Measurements from ENCODE around the gene CROT.

Gene CROT

GRCh38 chr7:87345962-87346371, 503 bp downstream of the CROT start:
- peak overlapping the region; percentile 95 for H3K4me2 ChIP-seq (ENCODE audit: low read length)
- peak overlapping the region; percentile 6 for H3K27ac ChIP-seq (ENCODE audit: low read depth, low read length, poor library complexity, severe bottlenecking)
- TF ChIP-seq CTCF (IDR thresholded peaks at IDR 0.05; ENCODE audit: low read length) (no peak), EZH2 (IDR thresholded peaks at IDR 0.05; ENCODE audit: borderline replicate concordance, low read length) (no peak)

GRCh38 chr7:87347207-87347606, 1.7 kb downstream of the CROT start:
- Histone ChIP-seq H3K27me3 (ENCODE audit: insufficient read depth, low read length) (no peaks in the 10 kb centered on the region), H3K4me2 (ENCODE audit: low read length) (no peak overlapping the region; the same call in 1 of the 2 replicates)

More at GRCh38 chr7:87345962-87346371, 503 bp downstream of the CROT start:
- Histone ChIP-seq H3K9me2 (ENCODE audit: low read depth, low read length) (no peaks in the 10 kb centered on the region), H3F3A (ENCODE audit: insufficient read depth, low read length) (no peaks in the 10 kb centered on the region), H3K4me3 (ENCODE audit: low read depth, low read length, poor library complexity, severe bottlenecking) (peak overlapping the region; percentile 68), H3K9ac (ENCODE audit: low read length) (peak overlapping the region; percentile 78), H4K20me1 (ENCODE audit: insufficient read depth, low read length) (no peaks in the 10 kb centered on the region), H3K79me2 (ENCODE audit: insufficient read depth, low read length) (peaks cover 14% of the 10 kb centered on the region), H3K9me3 (ENCODE audit: low read length) (no peaks in the 10 kb centered on the region), H3K4me1 (ENCODE audit: insufficient read depth, low read length, severe bottlenecking) (peaks cover 48% of the 10 kb centered on the region), H3K27me3 (ENCODE audit: insufficient read depth, low read length) (no peaks in the 10 kb centered on the region), H3K36me3 (ENCODE audit: insufficient read depth, low read length) (peaks cover 43% of the 10 kb centered on the region), H2AFZ (ENCODE audit: low read length) (peak overlapping the region; percentile 17)

DNA sequence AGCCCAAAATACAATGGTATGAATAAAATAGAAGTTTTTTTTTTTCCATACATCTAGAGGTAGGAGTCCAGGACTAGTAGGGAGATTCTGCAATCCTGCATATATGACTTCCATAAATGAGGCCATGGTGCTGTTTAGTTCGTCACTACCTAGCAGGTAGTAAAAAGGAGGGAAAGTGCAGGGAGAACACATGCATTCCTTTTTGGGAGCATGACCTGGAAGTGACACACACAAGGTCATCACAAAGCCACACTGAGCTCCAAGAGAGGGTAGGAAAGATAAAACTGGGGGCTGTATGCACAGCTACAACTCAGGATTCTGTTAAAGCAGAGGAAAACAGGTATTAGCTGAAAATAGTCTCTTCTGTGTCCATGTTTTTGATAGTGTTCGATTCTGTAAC, 2.2 kb downstream of the CROT start:
- peaks cover 51% of the 10 kb centered on the region for H3K36me3 ChIP-seq (ENCODE audit: insufficient read depth, low read length)
- H3K27ac ChIP-seq (ENCODE audit: low read depth, low read length, poor library complexity, severe bottlenecking), result no peak overlapping the region
- H4K20me1 ChIP-seq (ENCODE audit: insufficient read depth, low read length), result no peaks in the 10 kb centered on the region
- no peaks in the 10 kb centered on the region for H3K9me2 ChIP-seq (ENCODE audit: low read depth, low read length)
- H3K4me3 ChIP-seq (ENCODE audit: low read depth, low read length, poor library complexity, severe bottlenecking), result no peak overlapping the region
- peaks cover 36% of the 10 kb centered on the region for H3K4me1 ChIP-seq (ENCODE audit: insufficient read depth, low read length, severe bottlenecking)
- H3K9me3 ChIP-seq (ENCODE audit: low read length), result no peaks in the 10 kb centered on the region; the same call in 1 of the 2 replicates
- no peak overlapping the region for H2AFZ ChIP-seq (ENCODE audit: low read length)
- no peak for TF ChIP-seq EZH2 (IDR thresholded peaks at IDR 0.05; ENCODE audit: borderline replicate concordance, low read length)
- no peak for TF ChIP-seq CTCF (IDR thresholded peaks at IDR 0.05; ENCODE audit: low read length)
- H3F3A ChIP-seq (ENCODE audit: insufficient read depth, low read length), result no peaks in the 10 kb centered on the region
- H3K79me2 ChIP-seq (ENCODE audit: insufficient read depth, low read length), result peaks cover 14% of the 10 kb centered on the region
- no peak overlapping the region for H3K4me2 ChIP-seq (ENCODE audit: low read length)
- no peak overlapping the region for H3K9ac ChIP-seq (ENCODE audit: low read length)
- H3K27me3 ChIP-seq (ENCODE audit: insufficient read depth, low read length), result no peaks in the 10 kb centered on the region

More at GRCh38 chr7:87347207-87347606, 1.7 kb downstream of the CROT start:
- H3K4me3 ChIP-seq (ENCODE audit: low read depth, low read length, poor library complexity, severe bottlenecking), result no peak overlapping the region
- peaks cover 14% of the 10 kb centered on the region for H3K79me2 ChIP-seq (ENCODE audit: insufficient read depth, low read length)
- TF ChIP-seq CTCF (IDR thresholded peaks at IDR 0.05; ENCODE audit: low read length) (no peak), EZH2 (IDR thresholded peaks at IDR 0.05; ENCODE audit: borderline replicate concordance, low read length) (no peak)
- no peaks in the 10 kb centered on the region for H3K9me2 ChIP-seq (ENCODE audit: low read depth, low read length)
- H4K20me1 ChIP-seq (ENCODE audit: insufficient read depth, low read length), result no peaks in the 10 kb centered on the region
- no peak overlapping the region for H3K27ac ChIP-seq (ENCODE audit: low read depth, low read length, poor library complexity, severe bottlenecking)
- no peaks in the 10 kb centered on the region; the same call in 1 of the 2 replicates for H3K9me3 ChIP-seq (ENCODE audit: low read length)
- H3F3A ChIP-seq (ENCODE audit: insufficient read depth, low read length), result no peaks in the 10 kb centered on the region
- H3K9ac ChIP-seq (ENCODE audit: low read length), result no peak overlapping the region
- peaks cover 47% of the 10 kb centered on the region for H3K36me3 ChIP-seq (ENCODE audit: insufficient read depth, low read length)
- peaks cover 41% of the 10 kb centered on the region for H3K4me1 ChIP-seq (ENCODE audit: insufficient read depth, low read length, severe bottlenecking)
- no peak overlapping the region for H2AFZ ChIP-seq (ENCODE audit: low read length)

Data from OCI-LY1 (cell line).